ENCODE data around the gene NAA50. TPM values are rescaled to one million over a fixed set of nuclear protein-coding genes. Genes with fewer than 3 reads are reported as not detected.

Gene NAA50
- total RNA-seq, 1 donor from 2014 or later = 108 TPM

DNA sequence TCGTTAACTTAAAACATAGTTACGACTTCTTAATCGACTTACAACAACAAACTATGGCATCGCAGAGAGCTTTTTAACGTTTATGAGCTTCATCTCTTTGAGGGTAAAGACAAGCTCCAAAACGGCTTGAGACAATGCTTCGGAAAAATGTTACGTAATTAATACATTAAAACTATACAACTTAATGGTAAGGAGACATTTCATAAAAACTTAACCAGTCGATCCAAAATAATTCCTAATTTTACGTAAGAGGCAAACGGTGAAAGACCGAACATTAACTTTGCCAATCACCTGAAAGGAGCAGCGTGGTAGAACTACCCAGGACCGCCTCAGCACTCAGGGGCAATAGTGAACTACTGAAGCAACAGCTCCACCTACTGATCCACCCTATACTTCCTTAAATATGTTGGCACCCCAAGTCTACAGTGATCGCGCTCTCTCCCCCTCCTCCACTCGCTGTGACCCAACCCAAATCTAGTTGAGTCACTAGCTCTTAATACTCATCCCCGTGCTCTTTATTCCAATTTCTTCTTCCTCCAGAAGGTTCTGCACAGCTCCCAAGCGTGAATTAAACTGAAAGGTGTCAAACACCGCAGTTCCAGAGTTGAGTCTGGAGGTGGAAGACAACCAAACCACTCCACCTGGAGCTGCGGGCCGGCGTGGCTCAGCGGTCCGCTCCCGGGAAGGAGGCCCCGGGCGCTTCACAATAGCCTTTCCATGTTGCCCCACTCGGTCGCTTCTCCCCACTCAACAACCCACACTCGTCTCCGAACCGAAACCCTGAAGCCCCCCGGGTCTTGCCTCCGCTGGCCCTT is 901 bp downstream of the NAA50 start:
- intact Hi-C loops (cut with micrococcal nuclease) = loop anchor here (1.0 to 10.0 kb wide), 15 partner anchors 9 to 1613 kb away; partner anchors contain the start of genes CCDC191, GCSAM, GRAMD1C and QTRT2

DNA sequence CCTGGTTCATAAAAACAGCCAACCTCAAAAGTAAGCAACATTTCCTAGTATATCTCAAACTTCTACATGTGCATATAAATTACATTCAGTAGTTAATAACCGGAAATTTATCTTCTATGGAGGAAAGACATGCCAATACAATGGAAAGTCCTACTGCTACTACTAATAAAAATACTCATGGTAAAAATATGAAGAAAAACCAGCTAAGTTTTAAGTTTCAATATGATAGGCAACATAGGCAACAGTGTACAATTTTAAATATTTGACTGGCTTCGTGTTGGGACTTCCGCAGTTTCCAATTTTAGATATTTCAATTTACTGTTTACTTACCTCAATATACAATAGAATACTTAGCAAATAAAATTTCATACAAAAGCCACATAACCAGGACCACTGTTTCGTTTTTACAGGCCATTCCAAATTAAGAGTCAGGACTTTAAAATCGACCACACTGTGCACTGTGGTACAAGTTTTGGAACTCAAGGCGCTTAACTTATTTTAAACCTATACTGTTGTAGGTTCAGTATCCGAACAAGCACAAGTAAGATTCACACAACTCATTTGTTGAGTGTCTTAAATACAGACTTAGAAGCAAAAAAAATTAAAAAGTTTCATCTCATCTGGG is 2.9 kb downstream of the NAA50 start:
- intact Hi-C loops (cut with micrococcal nuclease) = loop anchor here (10.0 kb wide), 1 partner anchor 1008 kb away; no protein-coding TSS in a partner anchor

DNA sequence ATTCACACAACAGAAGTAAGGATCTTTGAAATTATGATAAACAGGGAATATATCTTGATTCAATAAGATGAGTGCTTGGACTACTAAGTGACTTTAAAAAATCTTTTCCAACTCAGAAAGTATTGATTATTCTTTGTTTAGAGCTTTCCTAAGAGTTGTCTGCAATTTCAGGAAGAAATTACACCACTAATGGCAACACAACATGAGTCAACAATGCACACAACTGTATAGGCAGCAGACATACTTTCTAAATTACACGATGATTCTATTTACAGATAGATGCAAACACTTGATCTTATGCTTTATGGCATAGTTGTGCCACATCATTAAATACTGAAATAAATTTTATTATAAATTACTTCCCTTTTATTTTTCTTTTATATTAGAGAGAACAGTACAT is 4.4 kb downstream of the NAA50 start:
- intact Hi-C loops (cut with micrococcal nuclease) = loop anchor here (10.0 kb wide), 1 partner anchor 1007 kb away; no protein-coding TSS in a partner anchor

DNA sequence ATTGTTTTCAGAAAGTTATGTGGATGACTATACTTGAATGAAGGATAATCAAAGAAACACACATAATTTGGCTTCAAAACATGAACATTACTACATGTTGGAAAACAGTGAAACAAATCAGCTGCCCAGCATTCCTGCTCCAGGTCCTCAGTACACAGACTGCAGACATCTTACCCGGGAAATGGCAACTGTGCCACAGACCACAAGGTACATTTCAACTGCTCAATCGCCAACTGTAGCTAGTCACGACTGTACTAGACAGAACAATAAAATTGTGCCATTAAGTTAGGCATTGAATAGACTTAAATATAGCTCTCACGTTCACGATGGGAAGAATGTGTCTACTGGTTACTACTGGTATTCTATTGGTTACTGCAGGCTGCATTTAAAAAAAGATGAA is 5.0 kb downstream of the NAA50 start:
- intact Hi-C loops (cut with micrococcal nuclease) = loop anchor here (10.0 kb wide), 1 partner anchor 1006 kb away; no protein-coding TSS in a partner anchor

DNA sequence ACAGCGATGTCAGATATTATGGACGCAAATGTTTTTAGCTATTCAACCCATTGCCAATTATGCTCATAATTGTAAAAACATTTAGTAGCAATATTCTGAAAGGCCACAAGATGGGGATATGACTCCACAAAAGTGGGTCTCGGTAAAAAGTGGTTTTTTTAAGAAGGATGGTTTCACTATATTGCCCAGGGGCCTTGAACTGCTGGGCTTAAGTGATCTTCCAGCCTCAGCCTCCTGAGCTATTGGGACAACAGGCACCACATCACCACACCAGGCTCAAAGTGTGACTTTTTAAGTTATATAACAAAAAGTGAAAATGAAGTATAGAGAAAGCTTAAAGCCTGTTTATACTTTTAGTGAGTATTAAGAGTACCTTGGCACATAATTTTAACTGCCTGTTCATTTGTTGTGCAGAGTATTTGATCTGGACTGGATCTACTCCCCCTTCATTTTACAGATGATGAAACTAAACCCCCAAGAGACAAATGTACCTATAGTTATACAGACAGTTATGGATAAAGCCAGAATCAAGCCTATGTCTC is 9.4 kb downstream of the NAA50 start:
- intact Hi-C loops (cut with micrococcal nuclease) = loop anchor here (1.0 to 2.0 kb wide), 10 partner anchors 9 to 682 kb away; partner anchors contain the start of genes CCDC191, GRAMD1C and QTRT2

DNA sequence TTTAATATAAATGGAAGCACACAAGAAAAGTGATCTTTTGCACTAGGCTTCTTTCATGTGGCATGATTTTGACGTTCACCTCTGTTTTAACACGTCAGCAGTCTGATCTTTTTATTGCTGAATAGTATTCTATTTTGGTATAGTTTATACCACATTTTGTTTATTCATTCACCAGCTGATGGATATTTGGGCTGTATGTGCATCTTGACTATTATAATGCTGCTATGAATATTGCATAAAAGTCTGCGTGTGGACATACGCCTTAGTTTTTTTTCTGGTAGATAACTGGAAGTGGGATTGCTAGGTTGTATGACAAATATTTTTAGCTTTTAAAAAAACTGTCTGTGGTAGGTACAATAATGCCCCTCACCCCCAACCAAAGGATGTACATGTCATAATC is 14.4 kb downstream of the NAA50 start:
- intact Hi-C loops (cut with micrococcal nuclease) = no loop called here

DNA sequence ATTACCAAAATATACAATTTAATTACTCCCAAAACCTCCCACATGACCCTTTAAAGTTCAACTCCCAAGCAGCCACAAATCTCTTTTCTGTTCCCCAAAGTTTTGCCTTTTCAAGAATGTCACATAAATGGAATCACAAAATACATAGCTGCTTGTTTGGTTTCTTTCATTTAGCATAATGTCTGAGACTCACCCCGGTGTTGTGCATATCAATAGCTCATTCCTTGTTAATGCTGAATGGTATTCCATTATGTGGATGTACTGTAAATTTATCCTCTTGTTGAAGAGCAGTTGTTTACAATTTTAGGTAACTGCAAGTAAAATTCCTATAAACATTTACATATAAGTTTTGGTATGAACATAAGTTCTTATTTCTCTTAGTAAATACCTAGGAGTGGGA is 15.5 kb downstream of the NAA50 start:
- intact Hi-C loops (cut with micrococcal nuclease) = no loop called here

DNA sequence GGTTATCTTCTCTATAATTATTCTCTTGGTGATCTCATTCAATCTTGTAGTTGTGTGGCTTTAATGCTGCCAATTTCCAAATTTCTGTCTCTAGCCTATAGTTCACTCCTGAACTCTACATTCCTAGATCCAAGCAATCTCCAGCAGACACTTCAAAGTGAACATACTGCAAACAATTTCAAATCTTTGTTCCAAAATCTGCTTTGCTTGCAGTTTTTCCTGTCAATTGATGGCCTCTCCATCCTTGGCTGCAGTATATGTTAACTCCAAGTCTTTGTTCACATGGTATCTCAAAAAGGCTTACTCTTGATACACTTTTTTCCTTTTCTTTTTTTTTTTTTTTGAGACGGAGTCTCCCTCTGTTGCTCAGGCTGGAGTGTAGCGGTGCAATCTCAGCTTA is 17.4 kb downstream of the NAA50 start:
- intact Hi-C loops (cut with micrococcal nuclease) = no loop called here

DNA sequence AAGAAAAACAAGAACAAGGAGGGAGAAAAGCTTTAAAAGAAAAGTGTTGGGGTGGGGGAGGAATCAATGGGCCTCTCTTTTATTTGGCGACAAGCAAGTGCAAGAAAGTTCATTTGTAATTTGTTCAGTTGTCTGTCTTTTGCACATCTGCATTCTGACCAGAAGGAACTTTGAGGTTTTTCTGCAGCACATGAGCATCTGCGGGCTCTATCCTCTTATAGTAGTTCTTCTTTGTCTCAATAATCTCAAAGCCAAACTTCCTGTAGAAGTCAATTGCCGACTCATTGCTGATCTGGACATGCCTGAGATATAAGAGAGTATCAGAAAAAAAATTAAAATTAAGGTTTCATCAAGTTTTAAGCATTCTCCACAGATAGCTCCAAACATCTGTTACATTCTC is 24.4 kb downstream of the NAA50 start:
- intact Hi-C loops (cut with micrococcal nuclease) = no loop called here

DNA sequence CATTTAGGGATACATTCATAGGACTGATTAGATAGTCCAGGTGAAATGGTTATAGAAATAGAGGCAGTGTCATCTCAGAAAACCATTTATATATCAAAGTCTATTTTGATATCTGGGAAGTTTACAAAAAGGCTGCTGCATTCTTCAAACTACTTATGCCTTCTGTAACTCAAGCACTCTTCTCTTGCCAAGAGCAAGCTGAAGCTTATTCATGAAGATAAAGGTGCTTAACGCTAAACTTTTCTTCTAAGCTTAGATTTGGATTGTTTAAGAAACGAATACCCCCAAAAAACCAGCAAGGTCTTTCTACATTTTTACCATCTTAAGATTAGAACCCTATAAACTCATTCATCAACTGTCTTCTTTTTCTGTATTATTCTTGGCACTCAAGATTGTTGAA is 26.3 kb downstream of the NAA50 start:
- intact Hi-C loops (cut with micrococcal nuclease) = no loop called here

DNA sequence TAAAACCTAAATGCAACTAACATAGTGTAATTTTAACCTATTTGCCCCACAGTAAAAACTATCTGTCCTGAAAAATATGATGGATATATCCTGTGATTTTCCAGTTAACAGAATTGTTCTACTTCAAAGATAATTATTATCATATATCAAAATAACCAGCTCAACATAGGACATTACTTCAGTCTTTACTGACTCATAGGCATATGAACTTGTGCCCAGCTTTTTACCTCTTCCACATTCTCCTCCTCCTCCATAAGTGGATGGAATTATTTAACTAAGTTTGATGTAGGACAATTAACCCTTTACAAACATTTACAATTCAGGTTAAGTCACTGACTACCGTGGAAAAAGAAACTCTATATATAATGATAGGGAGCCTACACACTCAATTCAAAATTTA is 26.8 kb downstream of the NAA50 start:
- intact Hi-C loops (cut with micrococcal nuclease) = no loop called here

DNA sequence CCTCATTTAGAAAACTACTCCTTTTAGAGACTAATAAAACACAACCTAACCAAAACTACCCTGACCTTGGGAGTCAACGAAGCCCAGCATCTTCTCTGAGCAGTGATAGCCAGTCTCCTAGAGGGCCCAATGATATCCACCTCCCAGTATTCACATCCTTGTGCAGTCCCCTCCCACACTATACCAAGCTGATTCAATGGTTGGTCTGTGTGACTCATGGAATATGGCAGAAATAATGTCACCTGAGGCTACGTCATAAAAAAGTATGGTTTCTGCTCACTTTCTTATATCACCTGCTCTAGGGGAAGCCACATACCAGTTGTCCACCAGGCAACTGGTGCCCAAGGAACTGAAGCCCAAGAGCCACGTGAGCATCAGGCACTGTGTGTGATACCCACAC is 28.2 kb downstream of the NAA50 start:
- intact Hi-C loops (cut with micrococcal nuclease) = no loop called here

DNA sequence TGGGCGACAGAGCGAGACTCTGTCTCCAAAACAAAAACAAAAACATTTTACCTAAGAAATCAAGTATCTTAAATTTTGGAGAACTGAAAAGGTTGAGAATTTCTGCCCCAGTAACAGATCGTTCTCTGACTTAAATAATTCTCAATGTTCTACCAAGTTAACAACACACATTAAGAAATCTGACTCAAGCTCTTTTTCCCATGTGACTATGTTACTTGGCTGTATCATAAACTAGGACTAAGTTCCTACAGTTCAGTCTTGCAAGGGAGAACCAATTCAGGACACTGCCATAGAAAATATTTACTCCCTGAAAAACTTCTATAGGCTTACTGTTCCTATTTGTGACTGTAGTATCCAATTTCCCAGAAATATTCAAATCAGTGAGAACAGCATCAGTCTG is 28.7 kb downstream of the NAA50 start:
- intact Hi-C loops (cut with micrococcal nuclease) = no loop called here

DNA sequence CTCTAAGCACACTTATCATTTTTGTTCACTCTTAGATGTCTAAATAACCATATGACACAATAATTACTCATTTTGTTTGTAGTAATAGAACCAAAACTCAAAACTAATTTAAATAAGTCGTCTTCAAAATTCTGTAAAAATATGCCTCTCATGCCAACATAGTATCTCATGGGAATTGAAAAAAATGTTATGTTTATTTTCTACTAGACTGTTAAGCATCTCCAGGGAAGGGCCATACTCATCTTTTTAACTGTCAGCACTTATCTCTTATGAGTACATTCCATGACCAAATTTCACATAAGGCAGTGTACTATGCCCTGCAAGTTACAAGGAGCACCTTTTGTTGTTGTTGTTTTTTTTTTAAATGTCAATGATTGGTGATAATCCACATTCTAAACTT is 31.3 kb downstream of the NAA50 start:
- intact Hi-C loops (cut with micrococcal nuclease) = no loop called here

DNA sequence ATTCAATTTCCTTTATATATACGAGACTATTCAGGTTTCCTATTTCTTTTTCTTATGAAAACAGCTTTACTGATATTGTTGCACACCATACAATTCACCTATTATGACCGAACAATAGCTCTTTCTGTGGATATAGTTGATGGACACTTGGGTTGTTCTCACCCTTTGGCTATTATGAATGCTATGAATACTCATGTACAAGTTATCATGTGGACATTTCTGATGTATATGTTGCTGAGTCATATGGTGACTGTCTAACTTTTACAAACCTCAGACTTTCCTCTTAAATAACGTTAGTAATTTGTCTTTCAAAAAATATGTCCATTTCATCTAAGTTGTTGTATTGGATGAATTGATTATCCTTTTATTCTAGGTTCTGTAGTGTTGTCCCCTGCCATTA is 33.9 kb downstream of the NAA50 start:
- intact Hi-C loops (cut with micrococcal nuclease) = no loop called here

DNA sequence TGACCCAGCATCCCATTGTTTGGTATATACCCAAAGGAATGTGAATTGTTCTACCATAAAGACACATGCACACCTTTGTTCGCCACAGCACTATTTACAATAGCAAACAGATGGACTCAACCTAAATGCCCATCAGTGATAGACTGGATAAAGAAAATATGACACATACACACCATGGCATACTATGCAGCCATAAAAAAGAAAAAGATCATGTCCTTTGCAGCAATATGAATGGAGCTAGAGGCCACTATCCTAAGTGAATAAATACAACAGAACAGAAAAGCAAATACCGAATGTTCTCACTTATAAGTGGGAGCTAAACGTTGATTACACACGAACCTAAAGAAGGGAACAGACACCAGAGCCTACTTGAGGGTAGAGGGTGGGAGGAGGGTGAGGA is 38.2 kb downstream of the NAA50 start:
- intact Hi-C loops (cut with micrococcal nuclease) = no loop called here

DNA sequence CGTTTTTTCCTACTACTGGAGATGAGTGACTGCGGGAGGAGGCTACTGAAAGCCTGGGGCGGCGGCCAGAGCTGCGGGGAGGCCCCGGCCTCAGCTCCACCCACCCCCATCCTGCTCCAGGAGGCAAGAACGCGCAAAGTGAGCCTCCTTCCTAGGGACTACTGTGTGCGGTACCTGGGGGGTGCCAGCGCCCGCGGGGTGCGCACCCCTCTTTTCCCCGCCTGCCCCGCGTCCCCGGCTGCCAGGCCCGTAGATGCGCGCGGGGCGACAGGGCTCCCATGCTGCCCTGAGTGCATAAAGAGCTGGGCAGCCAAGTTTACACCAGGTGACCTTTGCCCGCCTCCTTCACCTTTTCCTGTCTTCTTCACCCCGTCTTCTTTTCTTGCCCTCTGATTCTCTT is 47.1 kb downstream of the NAA50 start:
- intact Hi-C loops (cut with micrococcal nuclease) = loop anchor here (5.0 kb wide), 1 partner anchor 707 kb away; the partner anchor contains the start of gene GTPBP8

DNA sequence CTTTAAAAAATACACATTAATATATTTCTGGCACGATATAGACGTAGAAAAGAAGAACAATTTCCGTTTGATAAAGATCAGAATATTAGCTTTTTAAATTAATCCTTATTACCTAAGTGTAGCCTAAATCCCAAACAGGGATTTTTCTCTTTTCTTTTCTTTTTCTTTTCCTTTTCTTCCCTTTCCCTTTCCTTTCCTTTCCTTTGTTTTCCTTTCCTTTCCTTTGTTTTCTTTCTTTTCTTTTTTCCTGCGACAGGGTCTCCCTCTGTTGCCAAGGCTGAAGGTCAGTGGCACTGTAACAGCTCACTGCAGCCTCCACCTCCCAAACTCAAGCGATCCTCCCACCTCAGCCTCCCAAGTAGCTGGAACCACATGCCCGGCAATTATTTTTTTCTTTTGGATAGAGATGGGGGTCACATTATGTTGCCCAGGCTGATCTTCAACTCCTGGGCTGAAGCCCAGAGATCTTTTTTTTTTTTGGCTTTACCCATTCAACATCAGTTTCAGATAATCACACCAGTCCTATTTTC is 47.8 kb downstream of the NAA50 start:
- intact Hi-C loops (cut with micrococcal nuclease) = loop anchor here (5.0 kb wide), 1 partner anchor 706 kb away; the partner anchor contains the start of gene GTPBP8

DNA sequence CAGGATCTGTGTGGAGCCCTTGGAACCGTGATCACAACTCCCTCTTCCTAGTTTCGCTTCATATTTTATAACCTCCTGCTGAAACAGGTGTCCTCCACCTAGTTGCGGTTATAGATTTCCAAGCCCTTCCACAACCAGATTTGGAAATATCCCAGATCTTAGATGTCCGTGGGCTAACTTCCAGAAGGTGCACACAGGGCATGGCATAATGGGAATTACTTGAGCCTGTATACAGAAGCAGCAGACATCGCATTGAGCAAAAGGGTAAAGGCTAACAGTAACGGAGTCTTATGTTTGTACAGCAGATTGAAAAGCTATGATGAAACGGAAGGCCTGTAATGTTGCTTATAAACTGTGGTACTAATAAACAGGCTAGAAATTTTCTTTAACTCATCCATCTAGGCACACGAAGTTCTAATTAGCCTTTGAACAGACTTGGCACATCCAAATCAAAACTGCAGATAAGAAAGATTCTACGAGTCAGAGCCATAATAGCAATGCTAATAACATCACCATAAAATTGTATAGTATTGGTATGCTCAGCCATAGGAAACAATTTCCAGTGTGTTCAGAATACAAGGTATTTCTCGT is 48.5 kb downstream of the NAA50 start:
- intact Hi-C loops (cut with micrococcal nuclease) = loop anchor here (1.0 to 5.0 kb wide), 6 partner anchors 164 to 1719 kb away; partner anchors contain the start of genes ABHD10 and GTPBP8

DNA sequence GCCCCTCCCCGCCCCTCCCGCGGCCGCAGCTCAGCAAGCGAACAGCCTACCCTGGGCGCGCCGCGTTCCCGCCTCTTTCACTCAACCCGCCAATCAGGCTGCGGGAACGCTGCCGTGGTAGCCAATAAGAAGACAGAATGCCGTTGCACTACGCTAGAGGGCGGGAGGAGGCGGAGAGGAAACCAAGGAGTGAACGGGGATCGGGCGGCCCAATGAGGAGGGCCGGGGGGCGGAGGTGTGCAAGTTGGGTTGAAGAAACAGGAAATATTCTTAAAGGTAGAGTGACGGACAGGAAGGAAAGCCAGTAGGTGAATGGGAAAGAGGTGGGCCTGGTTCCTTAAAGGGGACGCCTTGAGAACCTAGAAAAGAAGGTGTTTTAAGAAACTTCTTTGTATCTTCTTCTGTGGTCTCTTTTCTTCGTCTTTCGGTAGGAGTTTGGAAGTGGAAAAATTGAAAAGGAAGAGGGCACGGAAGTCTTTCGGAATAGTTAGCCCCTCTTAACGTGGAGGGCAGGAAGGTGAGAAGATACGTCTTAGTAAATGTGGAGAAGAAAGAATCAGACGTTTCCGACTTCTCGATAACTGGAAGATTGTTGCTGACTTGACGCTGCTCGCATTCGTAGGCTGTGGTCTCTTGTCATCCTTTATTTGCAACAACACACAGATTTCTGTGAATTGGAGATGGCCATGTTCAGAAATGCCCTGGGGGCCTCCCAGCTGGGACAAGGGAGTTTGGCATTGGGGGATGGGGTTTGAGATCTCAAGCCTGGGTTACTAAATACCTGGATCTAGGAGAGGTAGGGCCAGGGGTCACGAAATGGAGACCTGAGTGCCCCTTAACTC is 49.2 kb downstream of the NAA50 start:
- intact Hi-C loops (cut with micrococcal nuclease) = loop anchor here (1.0 to 5.0 kb wide), 18 partner anchors 49 to 1718 kb away; partner anchors contain the start of genes ABHD10, CCDC191, GRAMD1C and GTPBP8
